Lung (tissue), 12 donors: ENCODE data around the gene CLASRP. TPM values are rescaled to one million over a fixed set of nuclear protein-coding genes. Genes with fewer than 3 reads are reported as not detected.

ENCODE experiments used
- ATAC-seq: fragments of 200-7000 bp; cut with Tn5 transposase; one replicate; pipeline ENCODE4 v1.9.1; 2020; ENCODE audit warnings: moderate number of reproducible peaks; ENCODE audit not compliant: insufficient read depth, low FRiP score
- DNase-seq, 3 donors: peaks; one replicate each; pipeline ENCODE4 v3.0.0-alpha.2; 2013 to 2017
- H3K27ac ChIP-seq, 2 donors: one replicate each; pipeline ENCODE4 v1.5.1; 2013; ENCODE audit warnings: mild to moderate bottlenecking in 2 of 2, moderate library complexity in 2 of 2, control low read depth in 1 of 2, inconsistent platforms in 1 of 2, low read depth in 1 of 2, low read length in 1 of 2
- H3K27me3 ChIP-seq, 3 donors: one replicate each; pipeline ENCODE4 v1.5.1; 2013; ENCODE audit warnings: low read length in 2 of 3; ENCODE audit not compliant: control insufficient read depth in 3 of 3, insufficient read depth in 3 of 3
- H3K36me3 ChIP-seq, 4 donors: one replicate each; pipeline ENCODE4 v1.5.1; 2013; ENCODE audit warnings: low read length in 4 of 4, mild to moderate bottlenecking in 1 of 4, moderate library complexity in 1 of 4; ENCODE audit not compliant: control insufficient read depth in 4 of 4, insufficient read depth in 4 of 4
- H3K4me1 ChIP-seq, 5 donors: one replicate each; pipeline ENCODE4 v1.5.1; 2013; ENCODE audit warnings: low read length in 5 of 5, mild to moderate bottlenecking in 2 of 5, moderate library complexity in 1 of 5; ENCODE audit not compliant: control insufficient read depth in 5 of 5, insufficient read depth in 5 of 5
- H3K4me3 ChIP-seq: one replicate; pipeline ENCODE4 v1.5.1; 2013; ENCODE audit warnings: mild to moderate bottlenecking, control low read depth, moderate library complexity
- H3K9ac ChIP-seq, 2 donors: one replicate each; pipeline ENCODE4 v1.5.1; 2013; ENCODE audit warnings: low read length in 2 of 2, control low read depth in 1 of 2; ENCODE audit not compliant: insufficient read depth in 1 of 2
- H3K9me3 ChIP-seq, 4 donors: one replicate each; pipeline ENCODE4 v1.5.1; 2013; ENCODE audit warnings: low read length in 3 of 4, mild to moderate bottlenecking in 1 of 4, moderate library complexity in 1 of 4; ENCODE audit not compliant: control insufficient read depth in 4 of 4, insufficient read depth in 3 of 4
- CTCF ChIP-seq: IDR thresholded peaks from 2 replicates; pipeline ENCODE4 v1.5.1; 2012; ENCODE audit warnings: mild to moderate bottlenecking; ENCODE audit errors: control extremely low read depth, extremely low read depth
- whole genome bisulfite sequencing, 2 donors: extraction: QIAGEN DNeasy Blood & Tissue Kit; methylation state at CpG; one replicate each; pipeline ENCODE4 v1.1.7; 2013; 5-methylcytosine and 5-hydroxymethylcytosine counted together
- polyA plus RNA-seq, 2 donors: library from polyadenylated mRNA; stranded (reverse); fragments of 200-250 nt; gene quantifications; one replicate each; pipeline ENCODE4 v1.2.1, GENCODE V29; 2013
- total RNA-seq, 2 donors: library from RNA; depleted of rRNA in 1 of 2; stranded (reverse); fragments of >200 nt in 1 of 2; gene quantifications; one replicate each; pipeline ENCODE4 v1.2.1, GENCODE V29; 2014 to 2021
- donor health status: control.
- donor health status: control.
- donor health status: Bipolar disorder and iron deficiency.
- donor health status: healthy.
- donor health status: DM: yes; HTN: yes; CAD: no.

Gene CLASRP
- total and polyA plus RNA-seq, 4 donors, result 23.9 to 107 (median 57.6) TPM

- peaks cover 0 to 18% (median 0%) of the 10 kb centered on the region in 4 donors for H3K36me3 ChIP-seq
- no peak for ATAC-seq
Measured at GRCh38 chr19:45021971-45022370, 16.9 kb upstream of the CLASRP start.

DNA sequence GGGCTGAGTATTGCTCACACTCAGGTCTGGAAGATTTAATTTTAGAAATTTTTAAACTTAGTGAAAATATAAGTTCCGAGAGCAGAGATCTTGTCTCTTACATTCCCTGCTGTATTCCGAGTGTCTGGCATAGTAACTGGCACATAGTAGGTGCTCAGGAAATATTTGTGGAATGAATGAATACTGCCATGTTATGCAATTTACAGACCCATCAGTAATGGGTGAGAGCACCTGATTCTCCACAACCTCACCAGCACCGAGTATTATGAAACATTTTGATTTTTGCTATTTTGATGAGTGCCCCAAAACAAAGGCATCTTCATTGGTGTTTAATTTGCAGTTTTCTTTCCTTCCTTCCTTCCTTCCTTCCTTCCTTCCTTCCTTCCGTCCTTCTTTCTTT, 15.8 kb upstream of the CLASRP start:
- WGBS, 2 donors, result 88 to 89% methylated on average over 4 of the region's 4 CpGs

More at GRCh38 chr19:45021971-45022370, 16.9 kb upstream of the CLASRP start:
- H3K9me3 ChIP-seq, result no peaks in the 10 kb centered on the region
- H3K27ac ChIP-seq, result no peak overlapping the region
- no peaks in the 10 kb centered on the region for H3K27me3 ChIP-seq
- H3K4me1 ChIP-seq, result no peaks in the 10 kb centered on the region
- no peak for TF ChIP-seq CTCF
- no peak overlapping the region for H3K4me3 ChIP-seq
- no peak for DNase-seq
- no peak overlapping the region for H3K9ac ChIP-seq
- WGBS, 2 donors, result 88 to 91% methylated on average over 14 of the region's 14 CpGs

GRCh38 chr19:45025264-45025663, 13.6 kb upstream of the CLASRP start:
- Histone ChIP-seq H3K9ac (peak overlapping the region in 1 of 2 donors; percentile 13), H3K4me1 (no peaks in the 10 kb centered on the region), H3K27ac (no peak overlapping the region), H3K9me3 (no peaks in the 10 kb centered on the region), H3K27me3 (no peaks in the 10 kb centered on the region), H3K4me3 (no peak overlapping the region), H3K36me3 (peaks cover 0 to 30% (median 1%) of the 10 kb centered on the region in 4 donors)
- DNase-seq, result no peak
- WGBS, 2 donors, result 94 to 95% methylated on average over 9 of the region's 9 CpGs
- no peak for ATAC-seq
- no peak for TF ChIP-seq CTCF

More for the DNA sequence above, 15.8 kb upstream of the CLASRP start:
- TF ChIP-seq CTCF, result no peak
- Histone ChIP-seq H3K9ac (no peak overlapping the region), H3K4me3 (no peak overlapping the region), H3K27me3 (no peaks in the 10 kb centered on the region), H3K36me3 (peaks cover 0 to 22% (median 0%) of the 10 kb centered on the region in 4 donors), H3K27ac (no peak overlapping the region), H3K9me3 (no peaks in the 10 kb centered on the region), H3K4me1 (no peaks in the 10 kb centered on the region)
- DNase-seq (no peak), ATAC-seq (no peak)

DNA sequence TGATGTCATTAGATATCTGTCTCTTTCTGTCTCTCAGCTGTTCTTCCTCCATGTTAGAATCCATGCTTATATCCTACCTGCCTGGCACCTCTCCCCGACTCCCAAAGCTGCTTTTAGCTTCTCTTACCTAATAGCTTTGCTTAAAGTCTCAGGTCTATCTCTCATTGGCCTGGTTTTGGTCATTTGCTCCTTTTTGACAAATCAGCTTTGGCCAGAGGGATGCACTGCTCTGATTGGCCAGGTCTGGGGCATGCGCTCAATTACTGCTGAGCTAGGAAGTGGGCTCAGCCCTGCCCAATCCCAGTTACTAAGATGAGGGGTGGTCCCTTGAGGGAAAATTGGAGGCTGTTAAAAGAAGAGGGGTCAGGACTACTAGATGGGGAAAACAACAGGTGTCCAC, 11.5 kb upstream of the CLASRP start:
- no peak overlapping the region for H3K9ac ChIP-seq
- no peaks in the 10 kb centered on the region for H3K9me3 ChIP-seq
- no peaks in the 10 kb centered on the region for H3K4me1 ChIP-seq
- H3K36me3 ChIP-seq, result peaks cover 0 to 30% (median 3%) of the 10 kb centered on the region in 4 donors
- ATAC-seq (no peak), DNase-seq (no peak)
- no peak overlapping the region for H3K27ac ChIP-seq
- no peak overlapping the region for H3K4me3 ChIP-seq
- no peak for TF ChIP-seq CTCF
- no peaks in the 10 kb centered on the region for H3K27me3 ChIP-seq
- 95 to 100% methylated on average over 2 of the region's 2 CpGs for WGBS, 2 donors
